ENCODE data around the gene SLC26A11.

SLC26A11 gene

DNA sequence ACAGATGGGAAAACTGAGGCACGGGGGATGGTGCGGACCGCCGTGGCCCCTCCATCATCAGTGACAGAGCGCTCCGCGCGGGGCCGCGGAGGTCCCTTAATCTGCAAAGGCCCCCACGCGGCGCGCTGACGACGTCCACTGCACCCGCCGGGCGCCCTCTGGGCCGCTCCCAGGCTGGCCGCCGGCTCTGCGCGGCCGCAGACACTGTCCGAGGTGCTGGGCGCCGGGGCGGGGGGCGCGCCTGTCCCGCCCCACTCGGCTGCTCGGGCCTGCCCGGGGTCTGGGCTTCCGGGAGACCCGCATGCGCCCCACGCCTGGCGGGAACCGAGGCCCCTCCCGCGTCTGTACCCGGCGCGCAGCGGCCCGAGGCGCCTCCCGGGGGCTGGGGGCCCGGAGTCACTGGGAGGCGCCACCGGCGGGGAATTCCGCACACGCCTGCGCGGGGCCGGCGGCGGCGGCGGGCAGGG, 39.9 kb downstream of the SLC26A11 start:
- H2BK120ac ChIP-seq (ENCODE audit: insufficient read depth, low read length, poor library complexity) = peak overlapping the region; percentile 6
- peak overlapping the region; percentile 3 for H2AK5ac ChIP-seq (ENCODE audit: low read length)
- H3K14ac ChIP-seq (ENCODE audit: low read length) = peak overlapping the region; percentile 40
- peaks cover 14 to 21% of the 10 kb centered on the region in 2 experiments for H3K4me1 ChIP-seq (ENCODE audit: control insufficient read depth in 1 of 2, insufficient read depth in 2 of 2, low read length in 2 of 2)
- H4K91ac ChIP-seq (ENCODE audit: low read depth, low read length) = peak overlapping the region; percentile 88
- H3K79me1 ChIP-seq (ENCODE audit: low read length) = peaks cover 27% of the 10 kb centered on the region
- H2BK5ac ChIP-seq (ENCODE audit: low read depth, low read length, poor library complexity) = peak overlapping the region; percentile 39
- peak overlapping the region; percentile 59 for H3K4me2 ChIP-seq (ENCODE audit: low read length)
- peak overlapping the region; percentile 59 for H3K4me3 ChIP-seq (ENCODE audit: low read depth, low read length)
- peak overlapping the region; percentile 84 for H4K8ac ChIP-seq (ENCODE audit: low read depth, low read length)
- WGBS (ENCODE audit: extremely low coverage, insufficient coverage, insufficient read length) = no CpG with 5 or more reads among the region's 63 CpGs
- H3K4ac ChIP-seq (ENCODE audit: low read depth, low read length) = peak overlapping the region; percentile 33
- H2BK12ac ChIP-seq (ENCODE audit: low read length) = peak overlapping the region; percentile 5
- peak overlapping the region; percentile 74 for H3K18ac ChIP-seq (ENCODE audit: low read length)
- H3K27me3 ChIP-seq (ENCODE audit: insufficient read depth, low read length) = no peaks in the 10 kb centered on the region
- H3K9me3 ChIP-seq (ENCODE audit: insufficient read depth, low read depth, low read length) = peaks cover 3% of the 10 kb centered on the region
- H3K23ac ChIP-seq (ENCODE audit: low read length) = no peak overlapping the region
- H3K36me3 ChIP-seq (ENCODE audit: control insufficient read depth in 1 of 2, insufficient read depth in 2 of 2, low read length in 2 of 2) = peaks cover 0 to 7% of the 10 kb centered on the region in 2 experiments
- peaks cover 5% of the 10 kb centered on the region for H3K79me2 ChIP-seq (ENCODE audit: control insufficient read depth, insufficient read depth, low read length, poor library complexity)
- H3K27ac ChIP-seq (ENCODE audit: low read depth, low read length) = peak overlapping the region; percentile 88
- peak overlapping the region; percentile 80 for H4K12ac ChIP-seq (ENCODE audit: low read depth, low read length)
- peak overlapping the region; percentile 52 for H2AFZ ChIP-seq (ENCODE audit: insufficient read depth, low read length, poor library complexity)
- DNase-seq = peak; percentile 86 to 88
- no peak overlapping the region for H3K9ac ChIP-seq (ENCODE audit: low read length)

DNA sequence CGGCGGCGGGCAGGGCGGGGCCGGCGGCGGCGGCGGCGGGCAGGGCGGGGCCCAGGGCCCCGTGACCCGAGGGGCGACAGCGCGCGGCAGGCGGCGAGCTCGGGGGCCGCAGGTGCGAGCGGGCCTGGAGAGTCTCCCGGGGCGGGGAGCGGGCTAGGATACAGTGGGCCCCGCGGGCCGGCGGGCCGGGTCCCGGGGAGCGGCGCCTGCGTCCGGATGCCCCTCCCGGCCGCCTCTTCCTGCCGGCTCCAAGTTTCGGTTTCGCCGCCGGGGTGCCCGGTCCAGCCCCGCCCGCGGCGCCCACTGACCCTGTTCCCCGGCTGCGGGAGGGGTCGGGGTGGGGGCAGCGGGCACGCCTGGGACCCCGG, 40.5 kb downstream of the SLC26A11 start, which contains the start of gene RNF213:
RNF213 (plus strand) TSS at position 62 of the 368 bp plus-strand sequence. CDS start 2,830 bp downstream, outside the sequence.
- H2AFZ ChIP-seq (ENCODE audit: insufficient read depth, low read length, poor library complexity) = peak within 1 kb of the TSS; percentile 52
- H3K14ac ChIP-seq (ENCODE audit: low read length) = peak within 1 kb of the TSS; percentile 54
- peak within 1 kb of the TSS; percentile 5 for H2BK12ac ChIP-seq (ENCODE audit: low read length)
- H3K9me3 ChIP-seq (ENCODE audit: insufficient read depth, low read depth, low read length) = peaks cover 3% of the 10 kb centered on the region
- H3K4ac ChIP-seq (ENCODE audit: low read depth, low read length) = peak within 1 kb of the TSS; percentile 89
- H3K27me3 ChIP-seq (ENCODE audit: insufficient read depth, low read length) = no peaks in the 10 kb centered on the region
- peak within 1 kb of the TSS; percentile 98 for H3K27ac ChIP-seq (ENCODE audit: low read depth, low read length)
- H2BK120ac ChIP-seq (ENCODE audit: insufficient read depth, low read length, poor library complexity) = peak within 1 kb of the TSS; percentile 52
- peak within 1 kb of the TSS; percentile 65 for H2AK5ac ChIP-seq (ENCODE audit: low read length)
- peak within 1 kb of the TSS; percentile 92 for H2BK5ac ChIP-seq (ENCODE audit: low read depth, low read length, poor library complexity)
- DNase-seq = peak in 1 of 2 donors; percentile 36
- no CpG with 5 or more reads among the region's 54 CpGs for WGBS (ENCODE audit: extremely low coverage, insufficient coverage, insufficient read length)
- peak within 1 kb of the TSS; percentile 89 for H3K9ac ChIP-seq (ENCODE audit: low read length)
- peaks cover 25% of the 10 kb centered on the region for H3K79me1 ChIP-seq (ENCODE audit: low read length)
- H3K23ac ChIP-seq (ENCODE audit: low read length) = peak within 1 kb of the TSS; percentile 74
- peaks cover 14 to 21% of the 10 kb centered on the region in 2 experiments for H3K4me1 ChIP-seq (ENCODE audit: control insufficient read depth in 1 of 2, insufficient read depth in 2 of 2, low read length in 2 of 2)
- peak within 1 kb of the TSS; percentile 94 for H4K8ac ChIP-seq (ENCODE audit: low read depth, low read length)
- peak within 1 kb of the TSS; percentile 74 for H3K18ac ChIP-seq (ENCODE audit: low read length)
- peaks cover 5% of the 10 kb centered on the region for H3K79me2 ChIP-seq (ENCODE audit: control insufficient read depth, insufficient read depth, low read length, poor library complexity)
- peak within 1 kb of the TSS; percentile 72 for H3K4me3 ChIP-seq (ENCODE audit: low read depth, low read length)
- peaks cover 5 to 7% of the 10 kb centered on the region in 2 experiments for H3K36me3 ChIP-seq (ENCODE audit: control insufficient read depth in 1 of 2, insufficient read depth in 2 of 2, low read length in 2 of 2)
- peak within 1 kb of the TSS; percentile 92 for H4K91ac ChIP-seq (ENCODE audit: low read depth, low read length)
- H3K4me2 ChIP-seq (ENCODE audit: low read length) = peak within 1 kb of the TSS; percentile 98
- H4K12ac ChIP-seq (ENCODE audit: low read depth, low read length) = peak within 1 kb of the TSS; percentile 97

DNA sequence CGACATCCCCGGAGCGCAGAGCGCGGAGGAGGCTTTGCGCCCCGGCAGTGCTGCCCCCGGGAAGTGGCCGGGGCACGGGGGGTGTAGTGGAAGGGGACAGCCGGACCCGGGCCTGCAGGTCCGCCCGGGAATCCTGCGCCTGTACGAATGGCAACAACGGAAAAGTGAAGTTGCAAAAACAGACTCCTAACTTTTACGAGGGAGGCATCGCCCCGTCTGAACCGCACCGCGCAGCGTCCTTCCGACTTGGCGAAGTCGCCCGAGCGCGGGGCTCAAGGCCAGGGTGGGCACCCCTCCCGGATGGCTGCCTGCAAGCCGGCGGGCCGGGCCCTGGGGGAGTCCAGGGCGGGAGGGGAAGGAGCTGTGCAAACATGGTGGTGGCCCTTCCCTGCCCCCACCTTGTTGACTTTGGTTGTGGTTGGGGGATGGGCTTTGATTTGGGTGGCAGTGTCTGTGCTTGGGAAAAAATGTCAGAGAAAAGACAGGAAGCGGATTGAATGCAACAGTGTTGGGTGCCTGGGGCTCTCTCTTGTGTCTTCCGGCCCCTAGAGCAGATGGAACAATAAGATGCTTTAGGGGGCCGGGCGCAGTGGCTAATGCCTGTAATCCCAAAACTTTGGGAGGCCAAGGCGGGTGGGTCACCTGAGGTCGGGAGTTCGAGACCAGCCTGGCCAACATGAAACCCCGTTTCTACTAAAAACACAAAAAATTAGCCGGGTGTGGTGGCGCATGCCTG, 41.1 kb downstream of the SLC26A11 start:
- Histone ChIP-seq H3K23ac (ENCODE audit: low read length) (peak overlapping the region; percentile 74), H2AFZ (ENCODE audit: insufficient read depth, low read length, poor library complexity) (peak overlapping the region; percentile 26), H3K4me3 (ENCODE audit: low read depth, low read length) (peak overlapping the region; percentile 72), H3K79me2 (ENCODE audit: control insufficient read depth, insufficient read depth, low read length, poor library complexity) (peaks cover 5% of the 10 kb centered on the region), H4K12ac (ENCODE audit: low read depth, low read length) (peak overlapping the region; percentile 97), H3K9me3 (ENCODE audit: insufficient read depth, low read depth, low read length) (peaks cover 3% of the 10 kb centered on the region), H3K4me1 (ENCODE audit: control insufficient read depth in 1 of 2, insufficient read depth in 2 of 2, low read length in 2 of 2) (peaks cover 14 to 21% of the 10 kb centered on the region in 2 experiments), H3K36me3 (ENCODE audit: control insufficient read depth in 1 of 2, insufficient read depth in 2 of 2, low read length in 2 of 2) (peaks cover 5 to 7% of the 10 kb centered on the region in 2 experiments), H4K8ac (ENCODE audit: low read depth, low read length) (peak overlapping the region; percentile 94), H2BK12ac (ENCODE audit: low read length) (no peak overlapping the region), H3K27ac (ENCODE audit: low read depth, low read length) (peak overlapping the region; percentile 98), H3K9ac (ENCODE audit: low read length) (peak overlapping the region; percentile 89), H2BK120ac (ENCODE audit: insufficient read depth, low read length, poor library complexity) (peak overlapping the region; percentile 52), H3K79me1 (ENCODE audit: low read length) (peaks cover 25% of the 10 kb centered on the region), H4K91ac (ENCODE audit: low read depth, low read length) (peak overlapping the region; percentile 92), H3K14ac (ENCODE audit: low read length) (peak overlapping the region; percentile 54), H3K27me3 (ENCODE audit: insufficient read depth, low read length) (no peaks in the 10 kb centered on the region), H3K4ac (ENCODE audit: low read depth, low read length) (peak overlapping the region; percentile 89), H2BK5ac (ENCODE audit: low read depth, low read length, poor library complexity) (peak overlapping the region; percentile 92), H3K18ac (ENCODE audit: low read length) (peak overlapping the region; percentile 44), H2AK5ac (ENCODE audit: low read length) (peak overlapping the region; percentile 65), H3K4me2 (ENCODE audit: low read length) (peak overlapping the region; percentile 98)
- no CpG with 5 or more reads among the region's 45 CpGs for WGBS (ENCODE audit: extremely low coverage, insufficient coverage, insufficient read length)
- peak; percentile 16 to 52 for DNase-seq

DNA sequence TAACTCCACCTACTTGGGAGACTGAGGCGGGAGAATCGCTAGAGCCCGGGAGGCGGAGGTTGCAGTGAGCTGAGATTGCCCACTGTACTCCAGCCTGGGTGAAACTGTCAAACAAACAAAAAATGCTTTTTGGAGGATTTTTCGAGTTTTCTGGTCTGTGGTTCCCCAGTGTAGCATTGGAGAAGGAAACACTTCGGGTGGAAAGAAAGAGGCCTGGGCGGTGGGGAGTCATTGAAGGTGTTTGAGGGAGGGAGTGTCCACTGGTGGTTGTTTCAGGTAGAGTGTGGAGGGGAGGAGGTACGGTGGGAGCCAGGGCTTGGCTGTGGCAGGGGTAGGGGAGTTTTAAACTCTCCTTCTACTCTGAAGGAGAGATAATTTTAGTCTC, 41.7 kb downstream of the SLC26A11 start:
- Histone ChIP-seq H2BK120ac (ENCODE audit: insufficient read depth, low read length, poor library complexity) (peak overlapping the region; percentile 52), H3K79me1 (ENCODE audit: low read length) (peaks cover 25% of the 10 kb centered on the region), H4K12ac (ENCODE audit: low read depth, low read length) (no peak overlapping the region), H4K91ac (ENCODE audit: low read depth, low read length) (peak overlapping the region; percentile 92), H2AK5ac (ENCODE audit: low read length) (peak overlapping the region; percentile 85), H3K4me1 (ENCODE audit: control insufficient read depth in 1 of 2, insufficient read depth in 2 of 2, low read length in 2 of 2) (peaks cover 14 to 21% of the 10 kb centered on the region in 2 experiments), H3K79me2 (ENCODE audit: control insufficient read depth, insufficient read depth, low read length, poor library complexity) (peaks cover 5% of the 10 kb centered on the region), H3K36me3 (ENCODE audit: control insufficient read depth in 1 of 2, insufficient read depth in 2 of 2, low read length in 2 of 2) (peaks cover 5 to 7% of the 10 kb centered on the region in 2 experiments), H3K4me3 (ENCODE audit: low read depth, low read length) (peak overlapping the region; percentile 72), H3K9me3 (ENCODE audit: insufficient read depth, low read depth, low read length) (peaks cover 3% of the 10 kb centered on the region), H4K8ac (ENCODE audit: low read depth, low read length) (peak overlapping the region; percentile 94), H3K18ac (ENCODE audit: low read length) (peak overlapping the region; percentile 44), H2BK12ac (ENCODE audit: low read length) (peak overlapping the region; percentile 27), H2BK5ac (ENCODE audit: low read depth, low read length, poor library complexity) (peak overlapping the region; percentile 92), H3K4ac (ENCODE audit: low read depth, low read length) (peak overlapping the region; percentile 12), H2AFZ (ENCODE audit: insufficient read depth, low read length, poor library complexity) (no peak overlapping the region), H3K4me2 (ENCODE audit: low read length) (peak overlapping the region; percentile 98), H3K14ac (ENCODE audit: low read length) (peak overlapping the region; percentile 46), H3K23ac (ENCODE audit: low read length) (no peak overlapping the region), H3K27me3 (ENCODE audit: insufficient read depth, low read length) (no peaks in the 10 kb centered on the region), H3K27ac (ENCODE audit: low read depth, low read length) (peak overlapping the region; percentile 98), H3K9ac (ENCODE audit: low read length) (no peak overlapping the region)
- peak in 1 of 2 donors; percentile 7 for DNase-seq
- no CpG with 5 or more reads among the region's 8 CpGs for WGBS (ENCODE audit: extremely low coverage, insufficient coverage, insufficient read length)
